Measurements from ENCODE around the gene EPYC.

GRCh38 chr12:91037276-91037675 lies 32.5 kb upstream of the EPYC start:
- TF ChIP-seq CTCF (IDR thresholded peaks at IDR 0.05) = no peak
- no peak for TF ChIP-seq POLR2A (IDR thresholded peaks at IDR 0.05)
